Measurements from ENCODE around the gene HUNK.
A peak's percentile ranks its signal among the peaks of the same experiment; 100 is the strongest.
"Not testable (repeated sequence)": the region's sequence is repeated elsewhere in the genome, so short reads cannot be mapped to it uniquely, and the experiment has no call there.

HUNK gene

DNA sequence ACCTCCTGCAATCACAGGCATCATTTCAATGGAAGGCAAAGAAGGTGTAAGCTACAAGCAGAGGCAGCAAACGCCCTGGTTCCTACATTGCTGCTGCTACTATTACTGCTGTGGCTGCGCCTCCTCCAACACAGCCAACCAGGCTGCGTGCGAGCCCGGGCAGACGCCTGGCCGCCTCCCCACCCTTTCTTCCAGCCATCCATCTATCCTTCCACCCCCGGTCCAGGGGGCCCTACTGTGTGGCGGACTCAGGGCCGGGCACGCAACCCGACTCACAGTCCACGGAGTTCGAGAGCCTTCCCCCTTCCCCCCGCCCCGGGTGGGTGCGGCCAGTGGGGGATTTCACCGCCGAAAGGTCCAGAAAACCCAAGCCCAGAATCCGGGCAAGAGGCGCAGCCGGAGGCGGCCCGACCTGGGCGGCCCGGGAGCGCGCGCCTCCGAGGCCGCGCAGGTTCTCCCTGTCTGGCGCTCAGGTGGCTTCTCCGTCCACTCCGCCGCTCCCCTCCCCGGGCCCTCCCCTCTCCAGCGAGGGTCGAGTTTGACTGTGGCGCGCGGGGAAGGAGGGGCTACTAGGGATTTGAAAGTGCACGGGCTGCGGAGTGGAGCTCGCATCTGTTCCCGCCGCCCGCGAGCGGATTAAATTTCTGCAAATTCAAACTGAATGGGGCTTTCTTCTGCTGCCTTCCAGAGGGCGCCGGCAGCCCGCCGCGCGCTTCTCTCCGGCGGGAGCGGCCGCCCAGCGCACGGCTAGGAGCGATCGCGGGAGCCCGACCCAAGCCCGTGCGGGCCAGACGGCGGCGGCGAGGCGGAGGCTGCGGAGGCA is at the start of gene HUNK:
Gene HUNK, plus strand, starts transcription at position 569 of the 823 bp plus-strand sequence. CDS start 655 bp downstream, outside the sequence.
- no peak for DNase-seq (ENCODE audit: low read depth)

DNA sequence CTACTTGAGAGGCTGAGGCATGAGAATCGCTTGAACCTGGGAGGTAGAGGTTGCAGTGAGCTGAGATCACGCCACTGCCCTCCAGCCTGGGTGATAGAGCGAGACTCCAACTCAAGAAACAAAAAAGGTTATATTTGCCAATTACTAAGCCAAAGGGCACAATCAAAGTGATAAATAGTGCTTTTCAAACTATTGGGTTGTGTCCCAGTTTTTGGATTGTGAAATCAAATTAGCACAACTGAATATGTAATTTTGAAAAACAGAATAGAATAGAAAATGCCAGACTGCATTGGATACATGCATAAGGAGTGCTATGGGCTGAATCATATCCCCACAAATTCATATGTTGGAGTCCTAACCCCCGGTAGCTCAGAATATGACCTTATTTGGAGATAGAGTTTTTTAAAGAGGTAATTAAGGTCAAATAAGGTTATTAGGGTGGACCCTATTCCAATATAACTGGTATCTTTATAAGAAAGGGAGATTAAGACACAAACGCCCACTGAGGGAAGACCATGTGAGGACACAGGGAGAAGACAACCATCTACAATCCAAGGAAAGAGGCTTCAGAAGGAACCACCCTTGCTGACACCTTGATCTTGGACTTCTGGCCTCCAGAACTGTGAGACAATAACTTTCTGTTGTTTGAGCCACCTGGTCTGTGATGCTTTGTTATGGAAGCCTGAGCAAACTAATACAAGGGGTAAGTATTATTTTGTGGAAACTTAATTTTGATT is 42.9 kb upstream of the HUNK start:
- DNase-seq (ENCODE audit: low read depth) = no peak

- no peak for DNase-seq (ENCODE audit: low read depth)
These were observed 42.1 kb upstream of the HUNK start for GRCh38 chr21:31830701-31831100.

GRCh38 chr21:31837041-31837440 is 35.8 kb upstream of the HUNK start:
- DNase-seq (ENCODE audit: low read depth) = no peak

DNA sequence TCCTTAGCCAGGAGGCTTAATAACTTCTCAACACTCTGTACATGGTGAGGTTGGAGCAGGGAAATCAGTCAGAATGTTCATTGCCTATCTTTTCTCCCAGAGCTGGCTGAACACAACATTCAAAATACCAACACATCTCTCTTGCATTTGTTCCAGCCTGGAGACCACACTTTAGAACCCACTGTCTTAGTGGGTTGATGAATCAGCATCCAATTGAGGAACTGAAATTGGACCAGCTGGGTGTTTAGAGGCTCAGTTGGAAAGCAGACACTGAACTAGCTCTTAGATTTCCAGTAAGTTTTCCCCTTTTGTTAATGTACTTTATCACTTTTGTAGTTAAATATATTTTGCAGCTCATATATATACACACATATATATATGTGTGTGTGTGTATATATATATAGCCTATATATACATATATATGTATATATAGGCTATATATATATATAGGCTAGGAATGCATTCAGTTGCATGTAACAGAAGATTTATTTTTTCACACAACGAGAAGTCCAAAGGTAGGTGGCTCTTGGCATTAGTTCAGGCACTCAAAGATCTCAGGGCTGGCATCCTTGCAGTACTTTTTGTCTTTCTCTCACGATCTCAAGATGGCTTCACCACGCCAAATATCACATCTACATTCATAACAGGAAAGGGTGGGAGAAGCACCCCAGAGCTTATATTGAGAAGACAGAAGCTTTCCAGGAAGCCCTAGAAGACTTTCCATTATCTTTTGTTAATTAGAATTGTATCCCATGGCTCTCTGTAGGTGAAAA is 35.0 kb upstream of the HUNK start:
- no peak for DNase-seq (ENCODE audit: low read depth)

DNA sequence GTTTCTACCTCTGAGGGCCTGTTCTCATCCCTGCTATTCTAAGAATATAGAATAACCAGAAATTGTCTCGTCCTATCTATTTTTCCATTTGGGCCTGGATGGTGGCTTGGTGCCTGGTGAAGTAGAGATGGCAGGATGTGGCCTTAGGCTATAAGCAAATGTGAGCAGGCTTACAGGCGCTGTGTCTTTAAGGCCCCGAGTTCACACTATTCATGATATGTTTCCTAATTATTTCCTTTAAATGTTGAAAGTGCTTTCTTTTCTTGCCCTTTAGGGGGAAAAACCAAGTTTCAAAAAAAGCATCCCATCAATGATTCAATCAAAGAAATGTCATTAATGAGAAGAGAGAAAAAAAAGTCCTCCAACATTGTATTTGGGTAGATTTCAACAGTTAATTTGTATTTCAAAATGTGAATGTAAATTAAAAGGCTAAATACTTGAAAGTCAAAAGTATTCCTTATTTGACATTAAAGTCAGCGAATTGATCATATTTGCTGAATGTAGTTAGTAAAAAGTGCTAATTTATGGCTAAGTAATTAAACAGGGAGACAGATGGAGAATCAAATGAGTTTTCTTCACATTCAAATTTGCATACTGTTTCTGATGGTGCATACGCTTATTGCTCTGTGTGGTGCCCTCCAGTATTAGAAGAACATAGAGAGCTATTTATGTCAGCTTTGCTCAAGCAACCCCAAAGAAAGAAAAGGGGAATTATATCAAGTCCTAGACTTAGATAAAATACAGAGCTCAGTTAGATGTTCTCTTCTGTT is 34.0 kb upstream of the HUNK start:
- DNase-seq (ENCODE audit: low read depth) = no peak

DNA sequence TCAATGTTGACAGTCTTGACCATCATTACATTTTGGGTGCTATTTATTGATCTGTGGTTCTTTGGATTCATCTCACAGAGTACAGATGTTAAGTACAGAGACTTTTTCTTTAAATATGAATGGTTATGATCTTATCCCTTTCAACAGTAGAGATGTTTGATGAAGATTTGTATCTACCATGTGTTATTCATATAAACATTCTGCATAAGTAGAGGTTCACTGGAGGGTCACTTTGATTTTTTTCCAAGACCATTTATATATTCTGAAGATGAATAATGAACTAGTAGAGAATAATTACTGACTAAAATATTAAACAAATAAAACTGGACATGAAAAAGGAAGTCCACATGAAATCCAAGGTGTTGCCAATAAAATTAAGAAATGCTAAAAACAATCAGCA is 28.6 kb upstream of the HUNK start:
- no peak for DNase-seq (ENCODE audit: low read depth)

DNA sequence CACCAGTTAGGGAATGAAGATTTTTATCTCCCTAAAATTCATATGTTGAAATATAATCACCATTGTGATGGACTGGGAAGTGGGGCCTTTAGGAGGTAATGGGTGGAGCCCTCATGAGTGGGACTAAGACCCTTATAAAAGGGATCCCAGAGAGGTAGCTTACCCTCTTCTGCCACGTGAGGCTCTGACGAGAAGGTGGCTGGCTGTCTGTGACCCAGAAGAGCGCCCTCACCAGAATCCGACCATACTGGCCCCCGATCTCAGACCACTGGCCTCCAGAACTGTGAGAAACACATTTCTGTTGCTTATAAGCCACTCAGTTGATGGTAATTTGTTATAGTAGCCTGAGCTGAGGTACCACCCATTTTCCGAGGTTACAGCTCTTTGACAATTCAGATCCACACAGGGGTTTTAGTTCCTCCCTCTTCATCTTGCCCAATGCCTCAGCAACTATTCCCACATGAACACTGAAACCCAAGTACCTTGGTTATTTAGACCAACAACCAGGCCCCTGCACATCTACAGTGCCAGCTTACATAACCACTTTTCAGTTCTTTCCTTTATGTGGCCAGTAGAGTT is 27.6 kb upstream of the HUNK start:
- no peak for DNase-seq (ENCODE audit: low read depth)

DNA sequence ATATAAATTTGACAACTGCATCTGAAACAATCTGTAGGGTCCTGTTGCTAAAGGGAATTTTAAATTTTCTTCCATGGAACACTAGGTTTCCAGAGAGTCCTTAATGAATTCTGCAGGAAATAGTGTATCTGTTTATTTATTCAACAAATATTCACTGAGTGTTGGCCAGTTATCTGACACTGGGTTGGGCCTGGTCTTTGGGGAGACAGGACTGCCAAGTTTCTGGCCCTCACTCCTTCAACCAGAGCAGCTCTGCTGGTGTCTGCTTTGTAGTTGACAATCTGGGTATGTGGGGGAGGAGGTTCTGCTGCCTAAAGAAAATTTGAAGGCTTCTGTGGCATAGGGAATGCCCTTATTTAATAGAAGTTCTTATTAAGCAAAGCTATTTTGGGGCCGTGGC is 26.1 kb upstream of the HUNK start:
- no peak for DNase-seq (ENCODE audit: low read depth)

DNA sequence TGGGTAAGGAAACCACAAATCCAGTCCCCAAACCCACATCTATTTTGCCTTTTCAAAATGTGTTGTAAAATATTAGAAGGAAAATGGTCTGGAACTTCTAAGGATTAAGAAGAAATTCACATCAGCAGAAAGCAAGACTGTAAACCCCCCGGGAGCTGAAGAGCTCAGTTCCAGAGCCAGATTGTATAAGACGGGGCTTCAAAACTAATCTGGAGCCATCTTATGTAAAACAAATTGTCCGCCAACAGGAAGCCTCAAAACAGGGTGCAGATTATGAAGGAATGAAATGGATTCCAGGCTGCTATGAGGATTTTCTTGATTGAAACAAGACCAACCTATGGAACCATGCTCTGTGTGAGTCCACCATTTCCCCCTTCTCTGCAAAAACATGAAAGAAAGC is 25.1 kb upstream of the HUNK start:
- DNase-seq (ENCODE audit: low read depth) = no peak

DNA sequence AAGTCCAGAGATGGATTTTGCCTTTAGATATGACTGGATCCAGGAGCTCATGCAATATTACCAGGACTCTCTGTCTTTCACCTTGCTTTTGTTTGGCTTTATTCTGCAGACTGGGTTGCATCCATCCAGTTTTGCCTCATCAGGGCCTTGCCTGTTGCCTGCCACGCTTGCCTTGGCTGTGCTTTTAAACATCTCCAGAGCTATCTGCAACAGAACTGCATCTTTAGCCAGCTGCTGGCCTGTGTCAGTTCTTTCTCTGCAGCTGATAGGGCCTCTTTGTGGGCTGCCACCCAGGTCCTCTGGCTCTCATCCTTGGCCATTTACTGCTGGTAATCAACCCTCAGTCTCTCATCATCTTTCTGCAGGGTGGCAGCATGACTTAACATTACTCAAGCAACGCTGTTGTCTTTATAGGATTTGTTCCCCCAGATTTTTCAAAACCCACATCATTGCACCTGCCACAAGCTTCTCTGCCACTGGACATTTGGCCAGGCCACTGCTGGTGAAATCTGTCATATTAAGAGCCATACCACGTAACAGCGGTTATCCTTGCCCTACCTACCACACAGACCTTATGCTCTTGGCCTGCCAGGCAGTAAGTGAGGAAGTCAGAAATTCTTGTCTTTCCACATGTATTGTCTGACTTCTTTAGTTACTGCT is 24.4 kb upstream of the HUNK start:
- DNase-seq (ENCODE audit: low read depth) = no peak

- DNase-seq (ENCODE audit: low read depth) = no peak
These were observed 21.9 kb upstream of the HUNK start for GRCh38 chr21:31850886-31851285.

GRCh38 chr21:31855180-31855579 is 17.6 kb upstream of the HUNK start:
- DNase-seq (ENCODE audit: low read depth) = no peak

DNA sequence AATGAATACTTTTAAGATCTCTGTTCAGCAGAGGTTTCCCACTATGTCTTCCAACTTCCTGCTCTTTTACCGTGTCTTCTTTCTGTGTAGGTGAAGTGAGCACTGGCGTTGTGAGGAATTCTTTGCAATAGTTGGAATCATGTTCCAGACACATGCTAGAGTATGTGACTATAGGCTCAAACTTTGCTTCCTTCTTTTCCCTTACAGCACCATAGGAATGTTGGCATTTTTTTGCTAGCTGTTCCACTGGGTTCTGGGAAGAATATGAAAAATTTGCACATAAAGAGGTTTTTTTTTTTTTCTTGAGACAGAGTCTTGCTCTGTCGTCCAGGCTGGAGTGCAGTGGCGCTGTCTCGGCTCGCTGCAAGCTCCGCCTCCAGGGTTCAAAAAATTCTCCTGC is 15.7 kb upstream of the HUNK start:
- DNase-seq (ENCODE audit: low read depth) = no peak

DNA sequence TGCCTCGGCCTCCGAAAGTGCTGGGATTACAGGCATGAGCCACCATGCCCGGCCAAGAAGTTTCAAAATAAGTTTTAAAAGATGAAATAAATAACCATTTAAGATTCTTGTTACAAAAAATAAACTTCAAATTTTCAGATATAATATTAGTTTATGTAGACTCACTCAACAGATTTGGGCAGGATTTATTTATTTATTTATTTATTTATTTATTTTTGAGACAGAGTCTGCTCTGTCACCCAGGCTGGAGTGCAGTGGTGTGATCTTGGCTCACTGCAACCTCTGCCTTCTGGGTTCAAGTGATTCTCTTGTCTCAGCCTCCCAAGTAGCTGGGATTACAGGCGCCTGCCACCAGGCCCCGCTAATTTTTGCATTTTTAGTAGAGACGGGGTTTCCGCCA is 15.2 kb upstream of the HUNK start:
- not testable (repeated sequence) for DNase-seq (ENCODE audit: low read depth)

- DNase-seq (ENCODE audit: low read depth) = no peak
These were observed 12.0 kb upstream of the HUNK start for GRCh38 chr21:31860851-31861250.

DNA sequence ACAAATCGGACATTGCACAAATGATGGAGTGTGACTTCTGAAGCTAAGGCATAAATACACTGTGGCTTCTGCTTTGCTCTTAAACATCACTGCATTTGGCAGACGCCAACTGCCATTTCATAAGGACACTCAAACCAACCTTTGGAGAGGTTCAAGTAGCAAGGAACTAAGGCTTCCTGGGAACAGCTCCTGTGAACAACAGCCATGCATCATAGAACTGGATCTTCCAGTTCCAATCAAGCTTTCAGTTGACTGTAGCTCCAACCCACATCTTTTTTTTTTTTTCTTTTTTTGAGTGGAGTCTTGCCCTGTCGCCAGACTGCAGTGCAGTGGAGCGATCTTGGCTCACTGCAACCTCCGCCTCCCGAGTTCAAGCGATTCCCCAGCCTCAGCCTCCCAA is 10.7 kb upstream of the HUNK start:
- no peak for DNase-seq (ENCODE audit: low read depth)

- no peak for DNase-seq (ENCODE audit: low read depth)
These were observed 7.3 kb upstream of the HUNK start for GRCh38 chr21:31865429-31865970.

- DNase-seq (ENCODE audit: low read depth) = peak; percentile 64
These were observed 6.7 kb upstream of the HUNK start for GRCh38 chr21:31866077-31866511.

DNA sequence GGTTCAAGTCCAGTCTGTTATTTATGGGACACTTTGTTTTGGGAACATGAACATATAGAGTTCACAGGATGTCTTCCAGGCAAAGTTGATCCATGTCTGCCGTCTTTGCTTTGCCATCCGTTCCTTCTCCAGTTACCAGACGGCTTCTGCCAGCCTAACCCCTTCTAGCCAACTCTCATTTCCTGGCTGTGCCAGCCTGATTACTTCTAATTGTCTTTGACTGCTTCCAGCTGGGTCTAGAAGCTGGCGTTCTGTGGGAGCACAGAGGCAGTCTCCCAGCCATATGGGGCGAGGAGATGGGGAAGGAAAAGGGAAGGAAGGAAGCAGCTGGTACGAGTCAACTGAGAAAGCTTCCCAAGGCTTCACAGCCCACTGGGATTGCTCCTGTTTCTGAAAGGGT is 3.1 kb upstream of the HUNK start:
- DNase-seq (ENCODE audit: low read depth) = no peak

Measured in stimulated activated CD8-positive, alpha-beta memory T cell treated with anti-CD3 and anti-CD28 coated beads, Interleukin-4, amount 100 ng/mL, for 24 hours (primary cell).